HG02973 (cell line): Measurements from ENCODE around the gene ATP2A2.

ENCODE experiments used
- ATAC-seq: cut with Tn5 transposase; IDR thresholded peaks from one replicate; pipeline ENCODE4 v1.9.1; 2021; ENCODE audit warnings: moderate library complexity; ENCODE audit not compliant: unreplicated experiment

Gene ATP2A2

DNA sequence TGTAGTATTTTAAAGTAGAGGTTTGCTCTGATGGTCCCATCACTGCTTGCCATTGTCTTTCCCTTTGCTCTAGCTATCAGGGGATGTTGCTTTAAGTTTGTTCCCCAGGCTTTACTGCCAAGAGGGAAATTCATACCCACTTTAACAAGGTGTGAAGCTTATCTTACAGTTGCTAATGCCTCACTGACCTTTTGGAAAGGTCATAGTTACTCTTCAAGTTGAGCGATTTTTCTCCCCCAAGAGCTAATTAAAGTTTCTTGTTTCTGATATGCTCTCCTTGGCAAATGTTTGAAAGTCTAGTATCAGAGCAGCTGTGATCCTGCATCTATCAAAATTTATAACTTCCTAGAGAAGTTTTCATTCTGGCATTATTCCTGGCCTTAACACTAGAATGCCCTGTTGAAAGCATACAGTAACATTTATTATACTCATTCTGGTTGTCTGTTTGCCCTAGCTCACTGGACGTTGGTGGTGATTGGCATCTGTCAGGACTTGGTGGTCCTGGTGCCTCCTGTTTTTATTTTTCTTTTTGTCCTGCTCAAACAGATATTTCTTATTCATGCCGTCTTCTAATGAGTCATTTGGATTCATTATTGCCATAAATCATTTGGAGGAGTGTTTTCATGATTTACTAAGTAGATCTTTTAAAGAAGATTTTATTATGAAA is 8.1 kb downstream of the ATP2A2 start:
- ATAC-seq: no peak

DNA sequence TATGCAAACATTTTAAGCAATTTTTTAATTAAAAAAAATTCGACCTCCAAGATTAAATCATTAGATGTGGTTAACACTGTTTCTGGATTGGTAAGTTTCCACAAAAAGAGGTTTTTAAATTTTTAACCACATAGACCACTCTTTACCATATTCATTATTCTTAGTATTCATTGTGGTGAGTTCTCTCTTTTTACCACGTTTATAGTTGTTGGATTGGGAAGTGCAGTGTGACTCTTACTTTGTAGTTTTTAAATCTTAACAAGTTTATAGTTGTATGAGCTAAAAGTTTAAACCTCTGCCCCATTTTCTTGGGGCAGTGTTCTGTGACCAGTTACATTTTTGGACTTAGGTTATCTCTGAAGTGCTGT is 8.6 kb downstream of the ATP2A2 start:
- no peak for ATAC-seq

DNA sequence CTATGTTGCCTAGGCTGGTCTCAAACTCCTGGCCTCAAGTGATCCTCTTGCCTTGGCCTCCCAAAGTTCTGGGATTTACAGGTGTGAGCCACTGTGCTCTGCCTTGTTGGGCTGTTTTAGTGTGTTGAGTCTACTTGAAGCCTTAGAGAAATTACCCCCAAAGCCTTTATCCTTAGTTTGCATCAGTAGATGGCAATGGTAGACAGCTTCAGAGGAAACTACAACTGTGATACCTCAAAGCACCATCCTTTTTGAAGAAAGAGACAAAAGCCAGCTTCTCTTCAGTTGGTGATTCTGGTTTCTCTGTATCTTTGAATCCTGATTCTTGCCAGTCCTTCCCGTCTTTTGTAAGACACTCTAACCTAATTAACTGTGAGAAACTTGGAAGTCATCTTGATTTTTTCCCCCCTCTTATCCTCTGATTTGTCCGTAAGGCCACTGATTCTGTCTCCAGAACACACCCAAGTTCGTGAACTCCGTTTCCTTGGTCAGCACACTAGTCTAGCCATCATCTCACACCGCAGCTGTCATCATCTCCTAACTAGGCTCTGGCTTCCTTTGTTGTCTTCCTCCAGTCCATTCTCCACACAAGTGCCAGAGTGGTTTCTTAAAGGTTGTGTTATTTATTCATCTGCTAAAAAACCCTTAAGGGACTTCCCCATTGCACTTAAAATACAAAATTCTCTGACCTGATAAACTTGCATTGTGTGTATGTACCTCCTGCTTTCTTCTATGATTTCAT is 20.2 kb downstream of the ATP2A2 start:
- no peak for ATAC-seq

DNA sequence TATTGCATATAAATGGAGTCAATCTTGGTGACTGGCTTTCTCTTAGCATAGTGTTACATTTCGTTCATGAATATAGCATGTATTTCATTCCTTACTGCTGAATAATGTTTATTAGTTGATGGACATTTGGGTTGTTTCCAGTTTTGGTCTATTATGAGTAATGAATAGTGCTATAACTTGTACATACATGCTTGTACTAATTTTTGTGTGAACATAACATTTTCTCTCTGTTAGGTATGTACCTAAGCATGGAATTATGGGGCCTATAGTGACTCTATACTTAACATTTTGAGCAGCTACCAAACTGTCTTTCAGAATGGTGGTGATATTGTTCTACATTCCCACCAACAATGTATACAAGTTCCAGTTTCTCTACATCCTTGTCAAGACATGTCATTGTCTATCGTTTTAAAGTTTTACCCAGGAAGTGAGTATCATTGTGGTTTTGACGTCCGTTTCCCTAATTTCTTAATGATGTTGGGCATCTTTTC is 23.1 kb downstream of the ATP2A2 start:
- no peak for ATAC-seq

DNA sequence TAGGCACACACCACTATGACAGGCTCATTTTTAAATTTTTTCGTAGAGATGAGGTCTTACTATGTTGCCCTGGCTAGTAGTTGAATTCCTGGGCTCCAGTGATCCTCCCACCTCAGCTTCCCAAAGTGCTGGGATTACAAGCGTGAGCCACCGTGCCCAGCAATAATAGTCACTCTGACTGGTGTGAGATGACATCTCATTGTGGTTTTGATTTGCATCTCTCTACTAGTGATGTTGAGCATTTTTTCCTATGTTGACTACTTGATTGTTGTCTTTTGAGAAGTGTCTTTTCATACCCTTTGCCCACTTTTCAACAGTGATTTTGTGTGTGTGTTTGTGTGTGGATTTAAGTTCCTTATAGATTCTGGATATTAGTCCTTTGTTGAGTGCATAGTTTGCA is 26.3 kb downstream of the ATP2A2 start:
- ATAC-seq: no peak

DNA sequence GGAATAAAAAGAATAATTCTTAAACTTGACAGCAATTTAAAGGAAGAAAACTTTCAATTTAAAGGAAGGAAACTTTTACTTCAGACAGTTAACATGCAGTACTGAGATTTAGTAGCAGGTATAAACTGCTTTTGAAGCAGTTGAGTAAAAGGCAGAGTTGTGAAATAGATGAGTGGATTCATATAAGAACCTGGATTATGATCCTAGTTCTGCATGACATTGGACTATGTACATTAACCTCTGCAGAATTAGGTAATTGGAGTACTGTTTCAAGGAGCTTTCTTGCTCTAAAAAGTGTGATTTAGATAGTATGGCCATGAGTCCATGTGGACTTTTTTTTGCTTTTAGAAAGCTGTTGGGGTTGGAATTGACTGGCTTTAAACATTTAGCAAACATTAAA is 29.7 kb downstream of the ATP2A2 start:
- ATAC-seq: no peak

DNA sequence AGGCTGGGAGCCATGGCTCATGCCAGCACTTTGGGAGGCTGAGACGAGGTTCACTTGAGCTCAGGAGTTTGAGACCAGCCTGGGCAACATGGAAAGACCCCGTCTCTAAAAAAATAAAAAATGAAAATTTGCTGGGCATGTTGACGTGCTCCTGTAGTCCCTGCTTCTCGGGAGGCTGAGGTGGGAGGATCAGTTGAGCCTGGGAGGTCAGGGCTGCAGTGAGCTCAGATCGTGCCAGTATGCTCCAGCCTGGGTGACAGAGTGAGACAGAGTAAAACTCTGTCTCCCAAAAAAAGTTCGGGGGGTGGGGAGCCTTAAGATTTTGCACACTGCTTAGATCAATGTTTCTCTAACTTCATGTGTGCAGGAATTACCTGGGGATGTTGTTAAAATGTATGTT is 30.9 kb downstream of the ATP2A2 start:
- ATAC-seq: no peak

DNA sequence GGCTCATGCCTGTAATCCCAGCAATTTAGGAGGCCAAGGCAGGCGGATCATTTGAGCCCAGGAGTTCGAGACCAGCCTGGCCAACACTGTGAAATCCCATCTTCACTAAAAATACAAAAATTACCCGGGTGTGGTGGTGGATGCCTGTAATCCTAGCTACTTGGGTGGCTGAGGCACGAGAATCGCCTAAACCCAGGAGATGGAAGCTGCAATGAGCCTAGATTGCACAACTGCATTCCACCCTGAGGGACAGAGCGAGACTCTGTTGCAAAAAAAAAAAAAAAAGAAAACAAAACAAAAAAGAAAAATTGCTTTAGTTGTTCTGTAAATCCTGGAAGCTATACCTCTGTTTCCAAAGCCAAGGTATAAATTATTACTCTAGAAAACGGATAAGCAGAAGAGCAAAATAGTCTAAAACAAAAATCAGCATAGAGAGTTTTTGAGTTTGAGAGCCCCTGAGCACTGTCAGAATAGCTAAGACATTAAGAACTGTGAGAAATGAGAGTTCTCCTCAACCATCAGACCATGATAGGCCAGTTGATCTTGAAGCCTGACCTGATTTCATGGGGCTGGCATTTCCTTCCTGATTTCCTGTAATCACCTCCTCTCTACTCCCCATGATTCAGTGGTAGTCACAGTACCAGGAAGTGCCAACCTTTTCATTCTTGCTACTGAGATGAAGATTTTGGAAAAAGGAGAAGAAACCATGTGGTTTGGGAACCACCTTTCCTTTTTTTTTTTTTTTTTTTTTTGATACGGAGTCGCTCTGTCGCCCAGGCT is 31.7 kb downstream of the ATP2A2 start:
- ATAC-seq: no peak

DNA sequence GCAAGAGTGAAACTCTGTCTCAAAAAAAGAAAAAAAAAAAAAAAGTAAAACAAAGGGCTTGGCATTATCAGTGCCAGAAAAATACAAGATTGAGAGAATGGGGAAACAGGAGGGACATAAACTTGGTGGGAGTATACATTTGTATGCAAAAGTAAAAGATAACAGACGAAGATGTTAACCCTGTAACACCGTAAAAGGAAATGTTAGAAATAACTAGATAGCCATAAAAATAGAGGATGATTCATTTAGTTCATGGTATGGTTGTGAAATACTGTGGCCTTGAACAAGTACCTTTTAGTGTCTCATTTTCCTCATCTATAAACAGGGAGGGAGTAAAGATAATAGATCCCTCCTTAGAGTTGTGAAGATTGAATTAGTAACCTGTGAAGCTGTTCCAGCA is 33.3 kb downstream of the ATP2A2 start:
- peak; percentile 50 for ATAC-seq

DNA sequence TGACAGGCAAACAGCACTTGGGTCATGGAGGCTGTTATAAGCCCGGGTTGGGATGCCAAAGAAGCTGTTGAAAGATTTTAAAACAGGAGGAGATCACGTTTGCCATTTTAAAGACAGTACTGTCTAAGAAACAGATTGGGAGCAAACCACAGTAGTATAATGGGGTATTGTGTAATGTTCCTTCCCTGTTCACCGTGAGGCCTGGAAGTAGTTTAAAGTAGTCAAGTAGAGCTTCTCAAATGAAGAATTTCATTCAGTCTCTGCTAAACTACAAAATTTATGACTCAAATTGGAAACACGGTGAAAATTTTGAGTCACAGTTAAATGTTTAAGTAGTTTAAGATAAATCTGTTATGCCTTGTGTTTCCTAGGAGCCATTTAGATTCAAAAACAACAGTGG is 35.8 kb downstream of the ATP2A2 start:
- no peak for ATAC-seq

DNA sequence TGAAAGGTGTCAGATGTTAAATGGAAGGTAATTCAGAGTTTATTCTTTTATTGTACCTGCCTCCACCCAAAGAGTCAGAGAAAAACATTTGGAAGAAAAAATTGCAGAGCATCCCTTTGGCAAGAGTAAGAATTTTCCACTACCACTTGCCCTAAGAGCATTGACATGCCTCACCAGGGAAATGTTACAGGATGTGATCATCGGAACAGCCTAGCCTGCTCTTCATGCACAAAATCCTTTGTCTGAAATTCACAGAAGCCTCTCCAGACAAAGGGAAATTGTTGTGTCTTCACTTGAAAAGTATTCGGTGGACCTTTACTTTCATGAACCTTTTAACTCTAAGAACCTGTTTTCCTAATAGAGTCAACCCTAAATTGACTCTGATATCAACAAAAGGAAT is 36.9 kb downstream of the ATP2A2 start:
- no peak for ATAC-seq

DNA sequence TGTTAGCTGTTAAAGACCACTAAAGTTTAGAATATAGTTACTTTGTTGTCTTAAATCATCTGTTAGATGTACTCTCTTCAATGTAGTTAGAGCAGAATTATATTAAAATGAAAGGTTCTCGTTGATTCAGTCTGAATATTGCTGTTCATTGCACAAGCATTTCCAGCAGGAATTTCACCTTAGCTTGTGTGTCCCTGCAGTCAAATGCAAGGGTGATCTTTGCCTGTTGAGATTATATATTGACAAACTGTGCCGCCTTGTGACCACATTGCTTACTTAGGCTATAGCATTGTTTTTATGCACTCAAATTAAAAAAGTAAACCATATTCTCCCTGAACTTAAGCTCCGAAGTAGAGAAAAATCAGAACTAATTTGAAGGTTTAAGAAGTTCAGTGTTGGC is 39.5 kb downstream of the ATP2A2 start:
- no peak for ATAC-seq

DNA sequence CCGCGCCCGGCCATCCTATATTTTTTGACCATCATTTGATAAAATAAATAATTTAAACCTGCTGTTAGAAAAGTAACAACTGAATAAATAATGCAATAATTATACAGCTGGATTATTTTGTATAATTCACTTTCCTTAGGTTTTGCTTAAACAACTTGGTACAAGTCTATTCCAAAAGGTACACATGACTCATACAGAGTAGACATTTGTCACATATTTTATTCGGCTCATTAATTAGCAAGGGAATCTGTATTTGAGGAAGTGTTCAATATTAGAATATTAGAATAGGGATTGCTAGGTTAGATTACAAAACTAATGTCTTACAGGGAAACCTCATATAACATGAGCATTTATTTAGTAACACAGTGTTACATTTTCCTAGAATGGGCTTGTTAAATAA is 48.7 kb downstream of the ATP2A2 start:
- ATAC-seq: no peak

DNA sequence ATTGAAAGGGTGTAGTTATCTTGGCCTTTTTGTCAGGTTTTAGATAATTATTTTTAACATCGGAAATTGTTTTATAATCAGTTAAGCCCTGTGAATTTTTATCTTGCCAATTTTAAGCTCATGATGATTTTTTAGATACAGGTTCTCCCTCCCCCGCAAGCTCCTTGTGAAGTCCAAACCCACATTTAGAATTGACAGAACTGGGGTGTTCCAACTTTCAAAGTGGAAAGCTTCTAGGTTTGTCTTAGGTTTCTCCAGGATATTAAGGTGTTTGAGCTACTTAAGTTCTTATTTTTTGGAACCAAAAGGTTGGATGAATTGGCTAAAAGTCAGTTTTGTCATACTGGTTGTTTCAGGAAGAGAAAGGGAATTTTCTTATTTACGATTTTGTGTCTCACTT is 49.1 kb downstream of the ATP2A2 start:
- ATAC-seq: no peak

DNA sequence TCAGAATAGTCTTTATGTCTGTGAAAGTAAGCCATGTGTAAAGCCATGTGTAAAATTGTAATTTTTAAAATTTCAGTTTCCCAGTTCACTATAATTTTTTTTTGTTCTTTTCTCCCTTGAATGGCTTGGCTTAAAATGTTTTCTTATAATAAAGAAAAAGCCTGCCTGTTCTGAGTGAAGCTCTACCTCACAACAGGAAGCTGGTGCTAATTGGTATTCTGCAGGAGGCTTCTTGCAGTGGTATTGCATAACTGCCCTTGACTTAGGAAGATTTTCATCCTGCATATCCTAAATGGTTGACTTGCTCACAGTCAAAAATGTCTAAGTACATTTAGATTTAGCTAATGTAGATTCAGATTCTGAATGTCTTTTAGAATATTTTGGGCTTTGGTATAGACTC is 49.5 kb downstream of the ATP2A2 start:
- no peak for ATAC-seq

DNA sequence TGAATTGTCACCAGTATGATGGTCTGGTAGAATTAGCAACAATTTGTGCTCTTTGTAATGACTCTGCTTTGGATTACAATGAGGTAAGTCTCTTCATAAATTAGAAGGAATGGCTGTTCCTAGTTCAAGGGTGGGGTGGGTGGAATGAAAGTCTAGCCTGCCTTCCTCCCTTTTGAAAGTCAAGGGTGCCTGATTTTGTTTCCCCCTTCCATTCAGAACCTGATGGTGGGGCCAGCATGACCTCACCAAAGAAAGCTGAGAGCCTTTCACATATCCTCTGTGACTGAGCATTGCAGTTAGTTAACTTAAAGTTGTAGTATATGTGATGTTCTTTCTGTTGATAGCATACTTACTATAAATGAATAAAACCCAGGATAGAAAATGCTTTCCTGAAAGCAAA is 52.2 kb downstream of the ATP2A2 start:
- ATAC-seq: no peak

DNA sequence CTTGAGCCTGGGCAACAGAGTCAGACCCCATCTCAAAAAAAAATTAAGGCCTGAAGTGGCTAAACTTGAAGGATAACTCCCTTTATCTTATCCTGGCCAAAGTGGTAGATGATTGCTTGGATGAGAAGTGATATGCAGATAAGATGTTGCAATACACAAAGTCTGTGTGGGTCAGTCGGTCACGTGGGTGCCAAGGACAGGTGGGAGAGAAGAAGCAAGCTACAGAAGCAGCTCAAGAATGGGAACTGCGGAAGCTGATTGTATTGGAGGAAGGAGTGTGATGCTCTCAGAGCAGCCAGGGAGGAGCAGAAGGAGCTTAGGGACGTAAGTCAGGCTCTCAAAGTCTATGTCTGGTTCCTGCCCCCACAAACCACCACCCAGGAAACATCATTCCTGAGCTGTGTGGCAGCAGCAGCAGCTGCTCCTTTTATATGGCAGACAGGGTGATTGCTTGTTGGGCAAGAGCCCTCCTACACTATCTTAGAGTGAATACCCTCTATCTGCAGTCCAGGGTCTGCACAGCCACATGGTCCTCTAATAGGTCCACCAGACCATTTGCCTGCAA is 54.5 kb downstream of the ATP2A2 start:
- ATAC-seq: no peak

DNA sequence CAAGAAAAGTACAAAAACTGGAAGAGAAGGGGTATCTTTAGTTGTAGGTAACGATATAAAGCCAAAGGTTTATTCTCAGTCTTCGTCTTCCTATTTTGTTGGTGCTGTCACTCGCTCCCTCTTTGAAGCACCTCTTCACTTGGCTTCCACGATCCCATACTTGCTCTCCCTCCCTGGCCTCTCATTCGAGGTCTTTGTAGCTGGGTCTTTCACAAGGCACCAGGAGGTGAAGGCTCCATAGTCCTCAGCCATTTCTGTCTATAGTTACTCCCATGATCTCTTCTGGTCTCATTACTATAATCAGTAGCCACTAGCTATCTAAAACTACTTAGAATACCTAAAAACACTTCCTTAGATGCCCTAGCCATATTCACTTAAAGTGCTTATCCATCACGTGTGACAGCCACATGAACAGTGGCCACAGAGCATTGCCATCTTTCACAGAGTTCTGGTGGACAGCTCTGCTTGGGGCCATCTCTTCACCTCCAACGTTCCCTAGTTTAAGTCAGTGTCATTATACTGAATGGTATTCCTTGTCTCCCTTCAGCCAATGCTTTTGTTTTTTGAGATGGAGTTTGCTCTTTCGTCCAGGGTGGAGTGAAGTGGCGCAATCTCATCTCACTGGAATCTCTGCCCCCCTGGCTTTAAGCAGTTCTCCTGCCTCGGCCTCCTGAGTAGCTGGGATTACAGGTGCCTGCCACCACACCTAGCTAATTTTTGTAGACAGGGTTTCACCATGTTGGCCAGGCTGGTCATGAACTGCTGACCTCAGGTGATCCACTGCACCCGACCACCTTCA is 57.1 kb downstream of the ATP2A2 start:
- no peak for ATAC-seq

DNA sequence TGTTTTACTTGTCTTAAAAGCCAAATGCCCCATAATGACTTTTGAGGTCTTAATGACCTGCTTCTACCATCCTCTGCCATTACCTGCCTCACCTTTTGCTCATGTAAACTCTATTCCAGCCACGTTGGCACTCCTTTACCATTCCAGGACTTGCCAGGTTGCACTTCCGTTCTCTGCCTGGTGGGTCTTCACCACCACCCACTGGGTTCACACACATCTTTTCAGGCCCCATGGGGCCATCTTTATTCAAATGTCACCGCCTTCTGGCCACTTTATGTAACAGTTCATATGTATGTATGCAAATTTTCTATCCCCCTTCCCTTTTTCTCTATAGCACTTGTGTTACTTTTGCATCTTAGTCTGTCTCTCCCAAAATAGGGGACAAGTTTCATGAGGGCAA is 57.7 kb downstream of the ATP2A2 start:
- no peak for ATAC-seq

DNA sequence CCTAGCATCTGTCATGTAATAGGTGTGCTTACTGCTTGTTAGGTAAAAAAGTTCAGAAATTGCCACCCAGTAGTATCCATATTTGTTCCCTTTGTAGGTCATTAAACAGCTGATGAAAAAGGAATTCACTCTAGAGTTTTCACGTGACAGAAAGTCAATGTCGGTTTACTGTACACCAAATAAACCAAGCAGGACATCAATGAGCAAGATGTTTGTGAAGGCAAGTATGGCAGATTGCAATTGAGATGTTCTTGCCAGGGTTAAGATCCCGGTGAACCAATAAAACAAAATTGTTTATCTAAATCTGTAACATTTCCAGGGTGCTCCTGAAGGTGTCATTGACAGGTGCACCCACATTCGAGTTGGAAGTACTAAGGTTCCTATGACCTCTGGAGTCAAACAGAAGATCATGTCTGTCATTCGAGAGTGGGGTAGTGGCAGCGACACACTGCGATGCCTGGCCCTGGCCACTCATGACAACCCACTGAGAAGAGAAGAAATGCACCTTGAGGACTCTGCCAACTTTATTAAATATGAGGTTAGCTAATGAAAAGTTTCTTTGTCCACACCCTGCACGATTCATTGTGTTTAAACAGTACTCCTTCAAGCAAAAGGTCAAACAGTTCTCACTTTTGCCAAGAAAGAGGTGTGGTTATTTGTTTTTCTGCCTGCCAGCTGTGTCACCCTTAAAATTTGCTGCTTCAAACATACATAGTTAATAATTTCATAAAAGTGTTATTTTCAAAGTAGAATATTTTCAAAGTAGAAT is 58.3 kb downstream of the ATP2A2 start:
- no peak for ATAC-seq
